Measurements from ENCODE around the gene ADAM8.

- TF ChIP-seq EGR1 (IDR thresholded peaks at IDR 0.05; ENCODE audit: borderline replicate concordance in 1 of 2, low read depth in 2 of 2, low read length in 2 of 2) (no peak), CHD4 (IDR thresholded peaks at IDR 0.05) (no peak), CTCF (IDR thresholded peaks at IDR 0.05 in 2 of 3, conservative IDR thresholded peaks at IDR 0.05 in 1 of 3; ENCODE audit: control insufficient read depth in 2 of 3, extremely low read depth in 1 of 3, insufficient read depth in 1 of 3, low read depth in 3 of 3, low read length in 3 of 3) (no peak), ZBTB33 (IDR thresholded peaks at IDR 0.05) (no peak), KDM1A (IDR thresholded peaks at IDR 0.05; ENCODE audit: borderline replicate concordance) (no peak), REST (IDR thresholded peaks at IDR 0.05; ENCODE audit: low read depth, low read length) (no peak)
Observed at GRCh38 chr10:133213641-133214467, 62.8 kb downstream of the ADAM8 start.
